Measurements from ENCODE around the gene GOLGA6C. TPM values are rescaled to one million over a fixed set of nuclear protein-coding genes. Genes with fewer than 3 reads are reported as not detected.
"Not testable (repeated sequence)": the region's sequence is repeated elsewhere in the genome, so short reads cannot be mapped to it uniquely, and the experiment has no call there.

GOLGA6C gene
- total RNA-seq, 4 donors from 2014 or later = not detected

- TF ChIP-seq POLR2AphosphoS5 (IDR thresholded peaks at IDR 0.05) = no peak
- no peak for TF ChIP-seq EP300 (IDR thresholded peaks at IDR 0.05; ENCODE audit: low read depth)
- TF ChIP-seq CTCF (IDR thresholded peaks at IDR 0.05) = no peak
- no peak for TF ChIP-seq POLR2A (IDR thresholded peaks at IDR 0.05)
- Histone ChIP-seq H3K36me3 (no peaks in the 10 kb centered on the region), H3K27ac (no peak overlapping the region), H3K4me1 (no peaks in the 10 kb centered on the region), H3K4me3 (no peak overlapping the region), H3K9me3 (no peaks in the 10 kb centered on the region), H3K27me3 (peaks cover 27% of the 10 kb centered on the region)
- DNase-seq = no peak
- in situ Hi-C loops (cut with MboI; ENCODE audit: low pct_ligation_motif_present in 1 of 4, low pct_unique_long_range_greater_than_20kb in 1 of 4, low sequenced_read_pairs in 3 of 4) = loop anchor here in 2 of 4 donors (25.0 kb wide), 2 partner anchors 294 to 1244 kb away; partner anchors contain the start of gene PPCDC (in 1 of the 2)
- intact Hi-C loops (cut with DNase I; ENCODE audit: low total_unique reads) = no loop called here
- 57 to 68% methylated on average over 3 of the region's 3 CpGs for WGBS, 2 donors (ENCODE audit: low coverage in 1 of 2)
Observed at GRCh38 chr15:75306188-75306587, 48.1 kb downstream of the GOLGA6C start.

GRCh38 chr15:75307778-75308390 is 49.8 kb downstream of the GOLGA6C start:
- Histone ChIP-seq H3K27ac (no peak overlapping the region), H3K9me3 (no peaks in the 10 kb centered on the region), H3K4me1 (no peaks in the 10 kb centered on the region), H3K36me3 (no peaks in the 10 kb centered on the region), H3K27me3 (peaks cover 27% of the 10 kb centered on the region), H3K4me3 (no peak overlapping the region)
- in situ Hi-C loops (cut with MboI; ENCODE audit: low pct_ligation_motif_present in 1 of 4, low pct_unique_long_range_greater_than_20kb in 1 of 4, low sequenced_read_pairs in 3 of 4) = loop anchor here in 2 of 4 donors (25.0 kb wide), 2 partner anchors 296 to 1246 kb away; partner anchors contain the start of gene PPCDC (in 1 of the 2)
- whole genome bisulfite sequencing, 2 donors (ENCODE audit: low coverage in 1 of 2) = 21 to 63% methylated on average over 5 to 15 of the region's 15 CpGs
- intact Hi-C loops (cut with DNase I; ENCODE audit: low total_unique reads) = no loop called here
- DNase-seq = peak; percentile 77
- TF ChIP-seq CTCF (IDR thresholded peaks at IDR 0.05) (peak; percentile 35 to 66 (median 50)), POLR2AphosphoS5 (IDR thresholded peaks at IDR 0.05) (no peak), POLR2A (IDR thresholded peaks at IDR 0.05) (no peak)

- Histone ChIP-seq H3K27ac (no peak overlapping the region), H3K9me3 (no peaks in the 10 kb centered on the region), H3K36me3 (no peaks in the 10 kb centered on the region), H3K27me3 (peaks cover 27% of the 10 kb centered on the region), H3K4me3 (no peak overlapping the region), H3K4me1 (no peaks in the 10 kb centered on the region)
- intact Hi-C loops (cut with DNase I; ENCODE audit: low total_unique reads) (no loop called here), in situ Hi-C loops (cut with MboI; ENCODE audit: low pct_ligation_motif_present in 1 of 4, low pct_unique_long_range_greater_than_20kb in 1 of 4, low sequenced_read_pairs in 3 of 4) (loop anchor here in 2 of 4 donors (25.0 kb wide), 2 partner anchors 297 to 1247 kb away; partner anchors contain the start of gene PPCDC (in 1 of the 2))
- DNase-seq = no peak
- no peak for TF ChIP-seq POLR2AphosphoS5 (IDR thresholded peaks at IDR 0.05)
- no peak for TF ChIP-seq POLR2A (IDR thresholded peaks at IDR 0.05)
Observed at GRCh38 chr15:75309711-75310110, 51.6 kb downstream of the GOLGA6C start.

- in situ Hi-C loops (cut with MboI; ENCODE audit: low pct_ligation_motif_present in 1 of 4, low pct_unique_long_range_greater_than_20kb in 1 of 4, low sequenced_read_pairs in 3 of 4) = loop anchor here in 2 of 4 donors (25.0 kb wide), 2 partner anchors 300 to 1250 kb away; partner anchors contain the start of gene PPCDC (in 1 of the 2)
- DNase-seq; H3K27ac ChIP-seq; intact Hi-C loops (cut with DNase I; ENCODE audit: low total_unique reads); H3K4me1 ChIP-seq; H3K9me3 ChIP-seq; H3K4me3 ChIP-seq; H3K27me3 ChIP-seq; H3K36me3 ChIP-seq: not testable (repeated sequence)
- WGBS, 2 donors (ENCODE audit: low coverage in 1 of 2) = 88 to 100% methylated on average over 1 of the region's 1 CpG
Observed at GRCh38 chr15:75312548-75312947, 54.4 kb downstream of the GOLGA6C start.

- no peak overlapping the region for H3K4me3 ChIP-seq
- 85% methylated on average over 13 of the region's 13 CpGs; no CpG with 5 or more reads in 1 of the 2 donors for WGBS, 2 donors (ENCODE audit: low coverage in 1 of 2)
- TF ChIP-seq POLR2A (IDR thresholded peaks at IDR 0.05) = no peak
- TF ChIP-seq CTCF (IDR thresholded peaks at IDR 0.05) = no peak
- no peak for TF ChIP-seq EP300 (IDR thresholded peaks at IDR 0.05; ENCODE audit: low read depth)
- TF ChIP-seq POLR2AphosphoS5 (IDR thresholded peaks at IDR 0.05) = no peak
- no peak for DNase-seq
- intact Hi-C loops (cut with DNase I; ENCODE audit: low total_unique reads) (no loop called here), in situ Hi-C loops (cut with MboI; ENCODE audit: low pct_ligation_motif_present in 1 of 4, low pct_unique_long_range_greater_than_20kb in 1 of 4, low sequenced_read_pairs in 3 of 4) (loop anchor here in 2 of 4 donors (25.0 kb wide), 2 partner anchors 301 to 1251 kb away; partner anchors contain the start of gene PPCDC (in 1 of the 2))
- peaks cover 9% of the 10 kb centered on the region for H3K27me3 ChIP-seq
- H3K27ac ChIP-seq = no peak overlapping the region
- H3K9me3 ChIP-seq = no peaks in the 10 kb centered on the region
- H3K36me3 ChIP-seq = no peaks in the 10 kb centered on the region
- H3K4me1 ChIP-seq = no peaks in the 10 kb centered on the region
Observed at GRCh38 chr15:75313116-75313845, 55.1 kb downstream of the GOLGA6C start.
